Brain microvascular endothelial cell (primary cell): ENCODE data around the gene SLC27A2.

ENCODE experiments used
- DNase-seq: peaks from one replicate; pipeline ENCODE4 v3.0.0-alpha.2; 2020
- H3K27ac ChIP-seq: fragments of 250-450 bp; sonication (Bioruptor Pico); 2 replicates; pipeline ENCODE4 v1.5.1; 2020; ENCODE audit warnings: mild to moderate bottlenecking, moderate library complexity
- H3K27me3 ChIP-seq: fragments of 250-450 bp; sonication (Bioruptor Pico); replicated peaks from 2 replicates; pipeline ENCODE4 v1.5.1; 2020; ENCODE audit warnings: mild to moderate bottlenecking
- H3K36me3 ChIP-seq: fragments of 250-450 bp; sonication (Bioruptor Pico); replicated peaks from 2 replicates; pipeline ENCODE4 v1.5.1; 2020; ENCODE audit warnings: mild to moderate bottlenecking
- H3K4me3 ChIP-seq: 2 replicates; pipeline ENCODE4 v1.5.1; 2011; ENCODE audit warnings: low read depth, mild to moderate bottlenecking, control low read depth, low read length, moderate library complexity
- CTCF ChIP-seq: IDR thresholded peaks from 2 replicates; pipeline ENCODE4 v1.5.1; 2011; ENCODE audit warnings: low read depth, mild to moderate bottlenecking, moderate library complexity, low read length, control low read depth, inconsistent platforms; ENCODE audit errors: missing control alignments
- in situ Hi-C: cut with HindIII; loops from 2 replicates; pipeline ENCODE4 v1.10.0; 2017; ENCODE audit warnings: low sequenced_read_pairs, low pct_ligation_motif_present

Gene SLC27A2

GRCh38 chr15:50233192-50233736 lies 51.3 kb downstream of the SLC27A2 start:
- Histone ChIP-seq H3K27ac (no peak overlapping the region), H3K27me3 (no peaks in the 10 kb centered on the region), H3K36me3 (no peaks in the 10 kb centered on the region), H3K4me3 (no peak overlapping the region)
- in situ Hi-C loops = no loop called here
- TF ChIP-seq CTCF = no peak
- DNase-seq = no peak

- Histone ChIP-seq H3K36me3 (no peaks in the 10 kb centered on the region), H3K27ac (no peak overlapping the region), H3K27me3 (no peaks in the 10 kb centered on the region), H3K4me3 (no peak overlapping the region)
- no peak for TF ChIP-seq CTCF
- in situ Hi-C loops = no loop called here
- DNase-seq = no peak
Observed at GRCh38 chr15:50234764-50235163, 52.8 kb downstream of the SLC27A2 start.

- in situ Hi-C loops = no loop called here
- TF ChIP-seq CTCF = no peak
- H3K27me3 ChIP-seq = no peaks in the 10 kb centered on the region
- no peak overlapping the region for H3K4me3 ChIP-seq
- H3K27ac ChIP-seq = no peak overlapping the region
- peak; percentile 38 for DNase-seq
- H3K36me3 ChIP-seq = no peaks in the 10 kb centered on the region
Observed at GRCh38 chr15:50235794-50236193, 53.8 kb downstream of the SLC27A2 start.

GRCh38 chr15:50236433-50236832 lies 54.4 kb downstream of the SLC27A2 start:
- in situ Hi-C loops = no loop called here
- Histone ChIP-seq H3K27me3 (no peaks in the 10 kb centered on the region), H3K4me3 (no peak overlapping the region), H3K27ac (no peak overlapping the region), H3K36me3 (no peaks in the 10 kb centered on the region)
- no peak for DNase-seq
- no peak for TF ChIP-seq CTCF

- H3K36me3 ChIP-seq = no peaks in the 10 kb centered on the region
- no peak overlapping the region for H3K4me3 ChIP-seq
- no peak for TF ChIP-seq CTCF
- no peak for DNase-seq
- in situ Hi-C loops = no loop called here
- no peaks in the 10 kb centered on the region for H3K27me3 ChIP-seq
- H3K27ac ChIP-seq = no peak overlapping the region
Observed at GRCh38 chr15:50238255-50238654, 56.3 kb downstream of the SLC27A2 start.
